H1 (cell line): ENCODE measurements around the gene PDE4D. TPM values are rescaled to one million over a fixed set of nuclear protein-coding genes. Genes with fewer than 3 reads are reported as not detected.

Source experiments
- CTCF ChIA-PET: fragments of 300-600 bp; sonication (Branson Sonifier 250); formaldehyde crosslinking; loops from one replicate; lab custom pipeline; 2021; ENCODE audit not compliant: partially characterized antibody; lab: Charles Lee
- POLR2A ChIA-PET: fragments of 300-600 bp; sonication (Branson Sonifier 250); formaldehyde crosslinking; loops from one replicate; lab custom pipeline; 2021; ENCODE audit warnings: inconsistent platforms; ENCODE audit not compliant: partially characterized antibody; lab: Charles Lee
- DNase-seq, 2 experiments: peaks; one replicate each; pipeline versions ENCODE4 v3.0.0 to v3.0.0-alpha.2; 2010 to 2022; ENCODE audit warnings: low spot score in 2 of 2, low read depth in 1 of 2, mixed read lengths in 1 of 2
- FAIRE-seq: peaks from 2 replicates; lab custom pipeline; 2011; peaks lifted over from hg19 to GRCh38; lab: Jason Lieb, UNC
- H2AFZ ChIP-seq: 2 replicates; pipeline ENCODE4 v1.8.1; 2012; ENCODE audit warnings: low read length, inconsistent platforms
- H2AK5ac ChIP-seq: 2 replicates; pipeline ENCODE4 v1.6.1; 2013; ENCODE audit warnings: low read depth, low read length
- H2BK120ac ChIP-seq: replicated peaks from 2 replicates; pipeline ENCODE3; 2013; ENCODE audit warnings: low read depth, low read length, inconsistent platforms
- H2BK12ac ChIP-seq: 2 replicates; pipeline ENCODE4 v1.6.1; 2013; ENCODE audit warnings: low read depth, low read length
- H2BK15ac ChIP-seq: 2 replicates; pipeline ENCODE4 v1.6.1; 2013; ENCODE audit warnings: low read length
- H2BK20ac ChIP-seq: 2 replicates; pipeline ENCODE4 v1.6.1; 2013; ENCODE audit warnings: low read length
- H2BK5ac ChIP-seq: 2 replicates; pipeline ENCODE4 v1.6.1; 2013; ENCODE audit warnings: low read depth, low read length
- H3K14ac ChIP-seq: 2 replicates; pipeline ENCODE4 v1.6.1; 2013; ENCODE audit warnings: inconsistent platforms; ENCODE audit not compliant: insufficient read length
- H3K18ac ChIP-seq: 2 replicates; pipeline ENCODE4 v1.6.1; 2013; ENCODE audit warnings: low read length; ENCODE audit errors: extremely low read depth
- H3K23ac ChIP-seq: 2 replicates; pipeline ENCODE4 v1.6.1; 2013; ENCODE audit warnings: inconsistent platforms; ENCODE audit not compliant: insufficient read length
- H3K23me2 ChIP-seq: 2 replicates; pipeline ENCODE4 v1.6.1; 2013; ENCODE audit warnings: low read depth, low read length
- H3K27ac ChIP-seq: 2 replicates; pipeline ENCODE4 v1.6.1; 2011; ENCODE audit warnings: low read depth, low read length, inconsistent platforms
- H3K27me3 ChIP-seq, 4 experiments: replicated peaks in 1 of 4; 1 replicate in 1 of 4; 2 replicates in 3 of 4; pipeline versions ENCODE4 v1.6.1 to v1.8.1; 2011 to 2013; ENCODE audit warnings: low read length in 3 of 4, mild to moderate bottlenecking in 3 of 4, inconsistent platforms in 2 of 4, mixed read lengths in 2 of 4, moderate library complexity in 1 of 4; ENCODE audit not compliant: control insufficient read depth in 3 of 4, insufficient read depth in 3 of 4; ENCODE audit errors: extremely low read depth in 1 of 4
- H3K36me3 ChIP-seq, 4 experiments: 2 replicates each; pipeline versions ENCODE4 v1.6.1 to v1.8.1; 2011 to 2013; ENCODE audit warnings: mild to moderate bottlenecking in 4 of 4, low read length in 3 of 4, moderate library complexity in 2 of 4, control low read depth in 1 of 4, inconsistent platforms in 1 of 4; ENCODE audit not compliant: insufficient read depth in 4 of 4, control insufficient read depth in 2 of 4
- H3K4ac ChIP-seq: replicated peaks from 2 replicates; pipeline ENCODE3; 2013; ENCODE audit warnings: low read length, low read depth, mixed read lengths, inconsistent platforms; ENCODE audit not compliant: insufficient read length
- H3K4me1 ChIP-seq, 4 experiments: replicated peaks in 1 of 4; 1 replicate in 1 of 4; 2 replicates in 3 of 4; pipeline versions ENCODE4 v1.6.1 to v1.8.1; 2011 to 2013; ENCODE audit warnings: low read length in 3 of 4, inconsistent platforms in 2 of 4, mixed read lengths in 1 of 4; ENCODE audit not compliant: insufficient read depth in 4 of 4, control insufficient read depth in 3 of 4
- H3K4me2 ChIP-seq, 2 experiments: 2 replicates each; pipeline versions ENCODE4 v1.6.1 to v1.8.1; 2011 to 2013; ENCODE audit warnings: low read depth in 2 of 2, low read length in 2 of 2, control low read depth in 1 of 2, inconsistent platforms in 1 of 2, mild to moderate bottlenecking in 1 of 2; ENCODE audit not compliant: insufficient read depth in 1 of 2
- H3K4me3 ChIP-seq, 4 experiments: fragments of 200-600, 300-600 bp in 1 of 4; sonication (generic), shearing (Covaris generic), sonication (Bioruptor Twin) in 1 of 4; 2 replicates each; pipeline versions ENCODE4 v1.5.1 to v1.8.1; 2011 to 2016; ENCODE audit warnings: low read length in 4 of 4, low read depth in 3 of 4, control low read depth in 2 of 4, inconsistent platforms in 2 of 4, mild to moderate bottlenecking in 2 of 4, mixed read lengths in 1 of 4, moderate library complexity in 1 of 4; ENCODE audit not compliant: insufficient read depth in 2 of 4; ENCODE audit errors: extremely low read depth in 1 of 4
- H3K56ac ChIP-seq: replicated peaks from 2 replicates; pipeline ENCODE3; 2013; ENCODE audit warnings: low read depth, mild to moderate bottlenecking, mixed read lengths, low read length, inconsistent platforms; ENCODE audit not compliant: insufficient read length
- H3K79me1 ChIP-seq: 2 replicates; pipeline ENCODE4 v1.6.1; 2013; ENCODE audit warnings: low read depth, low read length, control low read depth
- H3K79me2 ChIP-seq, 2 experiments: 2 replicates each; pipeline versions ENCODE4 v1.6.1 to v1.8.1; 2012 to 2013; ENCODE audit warnings: low read length in 2 of 2, mild to moderate bottlenecking in 2 of 2, inconsistent platforms in 1 of 2; ENCODE audit not compliant: insufficient read depth in 2 of 2, control insufficient read depth in 1 of 2
- H3K9ac ChIP-seq, 4 experiments: replicated peaks in 1 of 4; 1 replicate in 1 of 4; 2 replicates in 3 of 4; pipeline versions ENCODE4 v1.6.1 to v1.8.1; 2011 to 2013; ENCODE audit warnings: low read depth in 3 of 4, low read length in 3 of 4, control low read depth in 2 of 4, mild to moderate bottlenecking in 2 of 4, moderate library complexity in 2 of 4, inconsistent platforms in 1 of 4; ENCODE audit errors: extremely low read depth in 1 of 4
- H3K9me3 ChIP-seq, 2 experiments: 2 replicates each; pipeline versions ENCODE4 v1.6.1 to v1.8.1; 2012 to 2013; ENCODE audit warnings: mild to moderate bottlenecking in 2 of 2, moderate library complexity in 2 of 2, control low read depth in 1 of 2, inconsistent platforms in 1 of 2, low read depth in 1 of 2, low read length in 1 of 2, mixed read lengths in 1 of 2; ENCODE audit not compliant: insufficient read depth in 2 of 2
- H4K20me1 ChIP-seq, 2 experiments: replicated peaks in 1 of 2; 2 replicates each; pipeline versions ENCODE3 to v1.8.1; 2011 to 2013; ENCODE audit warnings: inconsistent platforms in 2 of 2, low read length in 2 of 2, mild to moderate bottlenecking in 1 of 2; ENCODE audit not compliant: insufficient read depth in 2 of 2, control insufficient read depth in 1 of 2
- H4K5ac ChIP-seq: 2 replicates; pipeline ENCODE4 v1.6.1; 2013; ENCODE audit warnings: low read length, low read depth, mixed read lengths, inconsistent platforms; ENCODE audit not compliant: insufficient read length
- H4K8ac ChIP-seq: 2 replicates; pipeline ENCODE4 v1.8.0; 2013; ENCODE audit warnings: mild to moderate bottlenecking, moderate library complexity, low read length, inconsistent platforms; ENCODE audit not compliant: insufficient read depth; ENCODE audit errors: extremely low read depth
- H4K91ac ChIP-seq: replicated peaks from 2 replicates; pipeline ENCODE3; 2013; ENCODE audit warnings: low read length, mixed read lengths, inconsistent platforms; ENCODE audit not compliant: insufficient read length
- CTBP2 ChIP-seq: IDR thresholded peaks from 2 replicates; pipeline ENCODE4 v1.7.0; 2011; ENCODE audit warnings: borderline replicate concordance, mild to moderate bottlenecking, moderate library complexity, mixed read lengths, low read length; ENCODE audit not compliant: insufficient read depth, insufficient read length
- polyA plus RNA-seq, 7 experiments: library from polyadenylated mRNA; depleted of rRNA in 3 of 7; stranded (reverse) in 5 of 7; unstranded in 2 of 7; fragments of >200 nt in 5 of 7; fragments of 200-250 nt in 2 of 7; gene quantifications; 1 replicate in 5 of 7; 2 replicates in 1 of 7; 4 replicates in 1 of 7; pipeline versions ENCODE4 v1.2.1 to v1.2.3, GENCODE V29; 2011 to 2013; ENCODE audit warnings: missing spikeins in 2 of 7, mixed read lengths in 2 of 7
- total RNA-seq: library from RNA; stranded (reverse); fragmentation: NEBNext Ultra II Directional; extraction: Animal tissue kit (Norgen Biotek cat#: 25700); gene quantifications from 2 replicates; pipeline ENCODE4 v1.2.1, GENCODE V29; 2021

The PDE4D gene
- total and polyA plus RNA-seq, 2 of the 8 experiments (the other 6 are each of a cell fraction or from before 2014, with no cell fraction given): 2.3 to 3.7 TPM

GRCh38 chr5:59246882-59247281, 646.6 kb downstream of the PDE4D start:
- no peak overlapping the region for H2AK5ac ChIP-seq
- H2BK20ac ChIP-seq: no peak overlapping the region
- FAIRE-seq (no peak), DNase-seq (no peak)
- no peaks in the 10 kb centered on the region for H3K9me3 ChIP-seq
- H3K9ac ChIP-seq: no peak overlapping the region
- H2BK120ac ChIP-seq: no peak overlapping the region
- H4K5ac ChIP-seq: no peak overlapping the region
- H3K4me1 ChIP-seq: no peaks in the 10 kb centered on the region
- no peak overlapping the region for H3K4me3 ChIP-seq
- H3K4ac ChIP-seq: no peak overlapping the region
- H3K36me3 ChIP-seq: no peaks in the 10 kb centered on the region
- no peak overlapping the region for H4K8ac ChIP-seq
- H3K18ac ChIP-seq: no peak overlapping the region
- H3K23me2 ChIP-seq: no peaks in the 10 kb centered on the region
- no peaks in the 10 kb centered on the region for H3K27me3 ChIP-seq
- ChIA-PET CTCF (interaction anchor here (1.3 kb wide), 1 partner anchor 17 kb away, joined by 4 read pairs; no protein-coding TSS in a partner anchor), POLR2A (no interaction called here)
- no peak overlapping the region for H4K91ac ChIP-seq
- H3K79me2 ChIP-seq: no peaks in the 10 kb centered on the region
- no peaks in the 10 kb centered on the region for H4K20me1 ChIP-seq
- no peak overlapping the region for H2BK5ac ChIP-seq
- TF ChIP-seq CTBP2: no peak
- no peak overlapping the region for H2AFZ ChIP-seq
- H3K79me1 ChIP-seq: no peaks in the 10 kb centered on the region
- no peak overlapping the region for H2BK15ac ChIP-seq
- H2BK12ac ChIP-seq: no peak overlapping the region
- no peak overlapping the region for H3K27ac ChIP-seq
- H3K23ac ChIP-seq: no peak overlapping the region
- H3K56ac ChIP-seq: no peak overlapping the region
- H3K4me2 ChIP-seq: no peak overlapping the region
- no peak overlapping the region for H3K14ac ChIP-seq
